ENCODE results near the gene ZNF232.
"Not testable (repeated sequence)": the region's sequence is repeated elsewhere in the genome, so short reads cannot be mapped to it uniquely, and the experiment has no call there.

ZNF232 gene

DNA sequence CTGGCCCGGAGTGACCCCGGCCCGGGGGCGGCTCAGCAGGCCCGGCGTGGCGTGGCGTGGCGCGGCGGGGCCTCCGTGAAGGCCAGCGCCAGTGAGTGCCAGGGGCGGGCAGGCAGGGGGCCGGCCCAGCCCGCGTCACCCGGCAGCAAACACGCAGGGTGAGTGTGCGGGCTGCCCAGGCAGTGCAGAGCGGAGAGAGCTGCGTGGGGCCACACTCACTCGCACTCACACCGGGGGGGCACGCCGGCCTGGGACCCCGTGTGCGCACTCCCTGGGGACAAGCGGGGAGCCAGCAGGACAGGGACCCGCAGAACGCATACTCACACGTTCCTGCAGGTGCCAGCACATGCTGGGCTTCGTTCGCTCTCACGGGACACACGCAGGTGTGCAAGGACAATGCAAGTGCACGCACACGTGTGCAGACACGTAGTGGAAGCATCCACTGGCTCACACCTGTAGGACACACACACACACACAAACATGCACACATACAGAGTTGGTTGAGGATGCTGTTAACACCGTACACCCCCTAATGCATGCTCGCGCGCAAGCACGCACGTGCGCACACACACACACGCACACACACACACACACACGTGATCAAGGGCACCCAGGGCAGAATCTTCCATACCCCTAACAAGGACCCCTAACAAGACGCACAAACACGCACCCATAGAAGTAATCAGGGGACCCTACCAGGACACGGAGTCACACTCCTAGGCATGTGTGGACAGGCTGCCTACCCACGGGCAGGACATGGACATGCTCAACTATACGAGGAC is 11.9 kb upstream of the ZNF232 start:
- Mint-ChIP-seq H3K36me3 (ENCODE audit: low read depth) (no peaks in the 10 kb centered on the region), H3K4me1 (ENCODE audit: low read depth) (no peaks in the 10 kb centered on the region), H3K27me3 (peaks cover 62% of the 10 kb centered on the region), H3K27ac (no peak overlapping the region), H3K4me3 (no peak overlapping the region), H3K9me3 (peaks cover 3% of the 10 kb centered on the region)
- intact Hi-C loops (cut with micrococcal nuclease), result no loop called here

DNA sequence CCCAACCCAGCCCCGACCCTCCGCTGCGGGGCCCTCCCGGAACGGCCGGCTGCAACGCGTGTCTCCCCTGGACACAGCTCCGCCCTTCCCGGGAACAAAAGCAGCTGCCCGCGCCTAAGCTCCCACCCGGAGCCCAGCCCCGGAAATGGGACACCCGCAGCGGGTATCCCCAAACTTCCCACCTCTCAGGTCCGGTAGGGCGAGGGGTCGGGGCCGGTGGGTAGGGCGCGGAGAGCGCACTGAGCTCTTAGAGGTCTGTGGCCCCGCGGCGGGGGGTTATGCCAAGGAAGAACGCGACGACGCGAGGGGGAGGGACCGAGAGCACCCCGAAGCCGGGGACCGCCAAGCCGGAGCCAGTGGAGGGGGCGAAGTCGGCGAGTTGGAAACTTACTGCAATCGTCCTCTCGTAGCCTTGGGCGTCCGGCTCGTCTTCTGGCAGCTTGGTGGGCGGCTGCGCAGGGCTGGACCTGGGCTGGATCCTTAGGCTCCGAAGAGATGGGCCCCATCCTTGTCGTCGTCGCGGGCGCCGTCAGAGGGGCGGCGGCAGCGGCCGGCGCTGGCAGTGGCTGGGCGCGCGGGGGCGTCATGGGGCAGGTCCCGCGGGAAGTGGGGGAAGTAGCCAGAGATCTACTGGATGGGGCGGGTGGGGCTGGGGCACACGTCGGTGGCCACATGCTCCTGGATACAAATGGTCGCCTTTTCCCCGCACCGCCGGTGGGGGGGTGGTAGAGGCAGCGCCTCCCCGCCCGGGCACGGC is 11.1 kb upstream of the ZNF232 start:
- no peaks in the 10 kb centered on the region for H3K4me1 Mint-ChIP-seq (ENCODE audit: low read depth)
- H3K9me3 Mint-ChIP-seq, result peaks cover 9% of the 10 kb centered on the region
- intact Hi-C loops (cut with micrococcal nuclease), result no loop called here
- H3K4me3 Mint-ChIP-seq, result peak overlapping the region; percentile 60
- H3K27me3 Mint-ChIP-seq, result peaks cover 70% of the 10 kb centered on the region
- no peaks in the 10 kb centered on the region for H3K36me3 Mint-ChIP-seq (ENCODE audit: low read depth)
- no peak overlapping the region for H3K27ac Mint-ChIP-seq

DNA sequence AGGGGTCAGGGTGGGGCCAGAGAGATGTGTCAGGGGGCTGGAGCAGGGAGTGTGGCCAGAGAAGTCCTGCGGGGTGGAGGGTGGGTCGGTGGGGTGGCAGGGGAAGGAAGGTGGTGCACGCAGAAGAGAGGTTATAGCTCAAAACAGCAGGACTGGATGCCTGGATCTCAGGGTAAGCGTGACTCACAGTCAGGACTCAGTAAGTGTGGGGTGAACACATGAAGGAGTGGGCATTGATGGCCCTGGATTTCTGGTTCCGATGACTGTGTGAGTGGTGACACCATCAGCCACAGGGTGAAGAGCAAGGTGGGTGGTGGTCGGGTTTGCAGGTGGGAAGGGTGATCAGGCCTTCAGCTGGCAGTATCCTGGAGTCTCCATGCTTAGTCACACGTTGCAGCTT is 10.4 kb upstream of the ZNF232 start:
- H3K4me3 Mint-ChIP-seq; H3K27ac Mint-ChIP-seq; H3K36me3 Mint-ChIP-seq (ENCODE audit: low read depth); H3K9me3 Mint-ChIP-seq; H3K4me1 Mint-ChIP-seq (ENCODE audit: low read depth); intact Hi-C loops (cut with micrococcal nuclease): not testable (repeated sequence)
- H3K27me3 Mint-ChIP-seq, result peaks cover 75% of the 10 kb centered on the region

DNA sequence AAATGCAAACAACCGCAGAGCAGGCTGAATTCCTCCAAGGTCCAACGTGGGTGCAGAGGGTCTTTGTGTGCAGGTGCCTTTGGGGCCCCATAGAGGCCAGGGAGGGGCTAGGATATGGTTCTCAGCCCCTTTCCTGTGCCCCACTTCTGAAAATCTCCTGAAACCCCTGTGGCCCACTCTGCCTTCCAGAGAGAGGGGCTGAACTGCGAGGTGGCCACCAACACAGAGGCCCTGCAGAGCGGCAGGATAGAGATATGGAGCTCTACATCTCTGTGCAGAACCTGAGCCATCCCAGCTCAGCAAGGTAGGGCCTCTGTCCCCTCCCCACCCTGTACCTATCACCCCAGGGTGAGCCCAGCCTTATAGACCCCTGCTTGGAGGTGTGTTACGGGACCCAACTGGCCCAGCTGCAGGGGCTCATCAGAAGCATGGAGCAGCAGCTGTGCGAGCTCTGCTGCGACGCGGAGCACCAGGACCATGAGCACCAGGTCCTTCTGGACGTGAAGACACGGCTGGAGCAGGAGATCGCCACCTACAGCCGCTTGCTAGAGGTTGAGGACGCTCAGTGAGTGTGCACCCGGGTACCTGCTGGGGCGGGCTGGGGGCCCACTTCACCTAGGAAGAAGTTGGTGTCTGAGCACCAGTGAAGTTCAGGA is 9.6 kb upstream of the ZNF232 start:
- intact Hi-C loops (cut with micrococcal nuclease), result no loop called here
- Mint-ChIP-seq H3K27me3 (peaks cover 78% of the 10 kb centered on the region), H3K36me3 (ENCODE audit: low read depth) (no peaks in the 10 kb centered on the region), H3K27ac (no peak overlapping the region), H3K9me3 (peaks cover 9% of the 10 kb centered on the region), H3K4me3 (no peak overlapping the region), H3K4me1 (ENCODE audit: low read depth) (peaks cover 5% of the 10 kb centered on the region)

DNA sequence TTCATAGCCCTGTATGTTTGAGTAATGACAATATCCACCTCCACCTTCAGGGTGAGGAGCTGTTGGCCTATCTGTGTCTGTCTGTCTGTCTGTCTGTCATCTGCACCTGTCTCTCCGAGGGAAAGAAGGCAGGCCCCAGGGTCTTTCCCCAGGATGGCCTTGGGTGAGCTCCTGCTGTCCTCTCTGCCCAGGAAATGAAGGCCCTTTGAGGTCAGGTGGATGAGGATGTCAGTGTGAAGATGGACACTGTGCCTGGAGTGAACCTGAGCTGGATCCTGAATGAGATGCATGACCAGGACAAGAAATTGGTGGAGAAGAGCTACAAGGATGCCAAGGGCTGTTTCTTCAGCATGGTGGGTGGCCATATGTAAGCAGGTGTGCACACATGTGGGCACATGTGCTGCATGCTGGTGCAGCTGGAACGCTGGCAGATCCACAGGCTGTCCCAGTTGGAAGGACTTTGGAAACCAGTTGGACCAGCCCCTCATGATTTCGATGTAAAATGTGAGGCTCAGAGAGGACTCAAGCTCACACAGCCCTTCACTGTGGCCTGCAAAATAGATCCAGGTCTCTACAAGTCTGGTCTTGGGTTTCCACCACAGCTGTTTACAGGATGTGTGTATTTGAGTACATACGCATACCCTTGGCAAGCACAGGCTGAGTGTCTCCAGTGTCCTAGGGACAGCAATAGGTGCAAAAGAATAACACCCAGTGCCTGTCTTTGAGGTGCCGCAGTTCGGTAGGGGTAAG is 8.9 kb upstream of the ZNF232 start:
- peaks cover 82% of the 10 kb centered on the region for H3K27me3 Mint-ChIP-seq
- H3K36me3 Mint-ChIP-seq (ENCODE audit: low read depth); H3K27ac Mint-ChIP-seq; H3K4me3 Mint-ChIP-seq; H3K4me1 Mint-ChIP-seq (ENCODE audit: low read depth); intact Hi-C loops (cut with micrococcal nuclease); H3K9me3 Mint-ChIP-seq: not testable (repeated sequence)

DNA sequence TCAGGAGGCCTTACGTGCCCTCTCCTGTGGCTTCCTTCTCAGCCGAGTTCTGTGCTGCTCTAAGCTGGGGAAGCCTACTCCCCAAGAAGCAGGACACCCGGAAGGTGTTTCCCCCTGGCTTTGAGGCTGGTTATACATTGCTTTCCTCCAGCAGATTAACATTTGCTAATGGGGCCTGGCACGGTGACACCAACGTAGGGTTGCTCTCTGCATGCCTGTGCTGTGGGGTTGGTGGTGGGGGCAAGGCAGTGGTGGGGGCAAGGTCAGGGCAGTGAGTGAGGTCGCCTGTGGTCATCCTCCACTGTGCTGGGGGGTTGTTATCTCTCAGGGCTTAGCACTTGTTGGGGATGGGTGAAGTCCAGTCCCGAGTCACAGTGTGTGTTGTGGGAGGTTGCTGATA is 8.4 kb upstream of the ZNF232 start:
- Mint-ChIP-seq H3K4me3 (no peak overlapping the region), H3K4me1 (ENCODE audit: low read depth) (peaks cover 10% of the 10 kb centered on the region), H3K27ac (no peak overlapping the region), H3K27me3 (peaks cover 88% of the 10 kb centered on the region), H3K36me3 (ENCODE audit: low read depth) (peaks cover under 1% of the 10 kb centered on the region), H3K9me3 (peaks cover 9% of the 10 kb centered on the region)
- intact Hi-C loops (cut with micrococcal nuclease), result no loop called here

DNA sequence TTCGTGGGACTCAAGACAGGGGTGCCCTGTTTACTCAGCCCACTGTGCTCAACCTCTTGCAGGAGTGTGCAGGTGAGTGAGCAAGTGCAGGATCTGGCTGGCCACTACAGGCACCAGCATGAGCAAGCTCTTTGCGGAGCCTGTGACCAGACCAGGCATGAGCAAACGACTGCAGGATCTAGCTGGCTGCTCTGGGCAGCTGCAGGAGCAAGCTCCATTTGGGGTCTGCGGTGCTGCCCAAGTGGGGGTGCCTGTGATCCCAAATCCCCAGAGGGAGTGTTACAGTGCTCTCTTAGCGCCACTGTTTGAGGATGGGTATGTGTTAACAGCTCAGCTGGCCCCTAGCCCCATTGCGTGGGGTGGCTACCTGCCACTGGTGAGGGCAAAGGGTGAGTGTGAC is 6.5 kb upstream of the ZNF232 start:
- no peak overlapping the region for H3K27ac Mint-ChIP-seq
- no peak overlapping the region for H3K4me3 Mint-ChIP-seq
- H3K4me1 Mint-ChIP-seq (ENCODE audit: low read depth), result peaks cover 13% of the 10 kb centered on the region
- H3K27me3 Mint-ChIP-seq, result peaks cover 81% of the 10 kb centered on the region
- peaks cover 9% of the 10 kb centered on the region for H3K9me3 Mint-ChIP-seq
- intact Hi-C loops (cut with micrococcal nuclease), result no loop called here
- peaks cover 13% of the 10 kb centered on the region for H3K36me3 Mint-ChIP-seq (ENCODE audit: low read depth)

DNA sequence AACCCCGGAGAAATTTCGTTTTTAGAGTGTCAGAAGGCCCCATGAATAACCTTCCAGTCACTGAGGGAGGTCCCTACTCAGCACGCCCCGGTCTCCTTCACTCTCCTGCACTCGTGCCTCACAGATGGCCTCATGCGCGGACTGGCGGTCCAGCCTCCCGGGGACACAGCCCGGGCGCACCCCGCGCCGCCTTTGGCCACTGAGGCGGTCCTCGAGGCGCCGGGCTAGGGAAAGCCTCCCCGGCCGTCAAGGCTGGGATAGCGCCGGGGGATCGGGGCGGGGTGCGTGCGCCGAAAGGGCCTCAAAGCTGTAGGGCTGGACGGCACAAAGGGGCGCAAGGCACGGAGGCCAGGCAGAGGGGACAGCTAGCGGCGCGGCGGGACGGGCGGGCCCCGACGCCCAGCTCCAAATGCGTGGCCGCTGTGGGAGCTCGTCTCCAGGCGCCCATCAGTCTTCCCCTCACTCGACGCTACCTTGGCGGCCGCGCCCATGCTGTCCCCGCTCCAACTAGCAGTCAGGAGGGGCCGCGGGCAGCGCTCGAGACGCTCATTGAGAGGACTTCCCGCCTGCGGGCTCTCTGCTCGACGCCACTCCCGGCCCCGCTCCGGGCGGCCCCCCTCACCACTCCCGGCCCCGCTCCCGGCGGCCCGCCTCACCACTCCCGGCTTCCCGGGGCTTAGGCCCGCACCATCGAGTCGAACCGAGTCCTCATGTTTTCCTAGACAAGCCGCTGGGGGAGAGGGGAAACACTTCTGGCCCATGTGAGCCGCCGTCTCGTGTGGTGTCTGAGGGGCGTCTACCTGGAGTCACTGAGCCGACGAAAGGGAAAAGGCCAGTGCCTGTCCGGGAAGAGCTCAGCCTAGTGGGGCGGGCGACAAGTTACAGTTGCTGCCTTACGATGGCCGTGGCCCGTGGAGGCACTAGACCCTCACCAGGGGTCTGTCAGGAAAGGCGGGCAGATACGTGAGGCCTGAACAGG is 4.3 kb upstream of the ZNF232 start, which contains the start of gene USP6:
USP6 (plus strand) TSS at position 360 of the 979 bp plus-strand sequence. CDS start 14,336 bp downstream, outside the sequence.
- peaks cover 61% of the 10 kb centered on the region for H3K27me3 Mint-ChIP-seq
- no peak within 1 kb of the TSS for H3K27ac Mint-ChIP-seq
- no peak within 1 kb of the TSS for H3K4me3 Mint-ChIP-seq
- H3K9me3 Mint-ChIP-seq, result peaks cover 9% of the 10 kb centered on the region
- H3K4me1 Mint-ChIP-seq (ENCODE audit: low read depth), result peaks cover 20% of the 10 kb centered on the region
- intact Hi-C loops (cut with micrococcal nuclease), result no loop called here
- peaks cover 15% of the 10 kb centered on the region for H3K36me3 Mint-ChIP-seq (ENCODE audit: low read depth)

DNA sequence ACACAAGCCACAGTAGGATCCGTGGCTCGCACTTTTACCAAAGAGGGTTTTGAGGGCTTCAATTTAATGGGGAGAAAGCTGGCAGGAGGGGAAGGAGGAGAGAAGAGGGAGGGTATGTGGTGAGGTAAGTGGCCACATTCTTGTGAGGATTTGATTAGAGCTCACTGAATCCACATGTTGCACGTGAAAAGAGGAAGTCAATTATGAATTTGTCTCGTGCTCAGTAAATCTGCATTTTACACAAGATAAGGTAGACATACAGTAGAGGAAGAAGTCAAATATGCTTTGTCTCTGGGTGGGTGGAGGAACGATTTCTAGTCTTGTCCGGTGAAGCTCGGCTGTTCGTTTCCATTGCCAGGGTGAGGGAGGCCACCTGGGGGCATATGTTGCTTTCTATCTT is 862 bp downstream of the ZNF232 start:
- H3K27me3 Mint-ChIP-seq, result peaks cover 17% of the 10 kb centered on the region

DNA sequence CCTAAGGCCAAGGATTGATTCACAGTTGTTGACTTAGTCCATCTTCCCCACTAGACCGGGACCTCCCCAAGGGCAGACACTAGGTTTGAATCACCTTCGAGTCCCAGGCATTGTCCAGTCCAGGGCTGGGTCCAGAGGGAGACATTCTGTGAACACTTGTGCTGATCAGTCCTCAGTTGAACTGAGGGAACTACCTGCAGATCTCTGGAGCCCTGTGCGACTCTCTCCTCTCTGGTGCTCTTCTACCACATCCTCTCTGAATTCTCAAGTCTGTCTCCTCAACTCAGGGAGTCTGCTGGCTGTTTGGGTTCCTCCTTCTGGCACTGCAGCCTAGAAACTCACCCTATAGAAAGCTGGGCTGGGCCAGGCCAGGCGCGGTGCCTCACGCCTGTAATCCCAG is 10.8 kb downstream of the ZNF232 start:
- Mint-ChIP-seq H3K36me3 (ENCODE audit: low read depth) (peaks cover 11% of the 10 kb centered on the region), H3K4me3 (no peak overlapping the region), H3K27me3 (peaks cover 56% of the 10 kb centered on the region), H3K27ac (no peak overlapping the region), H3K4me1 (ENCODE audit: low read depth) (peaks cover 18% of the 10 kb centered on the region), H3K9me3 (peaks cover 42% of the 10 kb centered on the region)
- intact Hi-C loops (cut with micrococcal nuclease), result no loop called here

More for the DNA sequence above, 862 bp downstream of the ZNF232 start:
- Mint-ChIP-seq H3K36me3 (ENCODE audit: low read depth) (peaks cover 62% of the 10 kb centered on the region), H3K4me3 (peak overlapping the region; percentile 90), H3K27ac (peak overlapping the region; percentile 94), H3K4me1 (ENCODE audit: low read depth) (peaks cover 36% of the 10 kb centered on the region), H3K9me3 (peaks cover 36% of the 10 kb centered on the region)
- intact Hi-C loops (cut with micrococcal nuclease), result loop anchor here (5.0 kb wide), 1 partner anchor 34 kb away; the partner anchor contains the start of gene ZFP3

DNA sequence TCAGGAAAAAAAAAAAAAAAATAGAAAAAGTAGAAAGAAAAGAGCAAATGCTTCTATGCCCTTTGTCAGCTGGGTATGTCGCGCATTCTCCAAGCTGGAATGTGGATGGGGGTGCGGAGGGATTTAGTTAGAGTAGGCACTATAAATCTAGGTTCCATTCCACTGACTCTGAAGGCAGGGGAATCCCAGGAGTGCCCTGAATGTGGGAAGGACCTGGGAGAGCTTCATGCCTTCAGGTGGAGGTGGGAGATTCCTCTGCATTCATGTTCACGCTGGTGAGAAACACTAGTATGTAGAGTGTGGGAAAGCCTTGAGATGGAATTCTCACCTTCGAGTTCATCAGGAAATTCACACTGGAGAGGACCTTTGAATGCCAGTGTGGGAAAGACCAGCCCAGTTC is 12.4 kb downstream of the ZNF232 start:
- H3K4me3 Mint-ChIP-seq, result no peak overlapping the region
- H3K27ac Mint-ChIP-seq, result no peak overlapping the region
- peaks cover 46% of the 10 kb centered on the region for H3K9me3 Mint-ChIP-seq
- peaks cover 14% of the 10 kb centered on the region for H3K36me3 Mint-ChIP-seq (ENCODE audit: low read depth)
- peaks cover 18% of the 10 kb centered on the region for H3K4me1 Mint-ChIP-seq (ENCODE audit: low read depth)
- intact Hi-C loops (cut with micrococcal nuclease), result no loop called here
- peaks cover 61% of the 10 kb centered on the region for H3K27me3 Mint-ChIP-seq

DNA sequence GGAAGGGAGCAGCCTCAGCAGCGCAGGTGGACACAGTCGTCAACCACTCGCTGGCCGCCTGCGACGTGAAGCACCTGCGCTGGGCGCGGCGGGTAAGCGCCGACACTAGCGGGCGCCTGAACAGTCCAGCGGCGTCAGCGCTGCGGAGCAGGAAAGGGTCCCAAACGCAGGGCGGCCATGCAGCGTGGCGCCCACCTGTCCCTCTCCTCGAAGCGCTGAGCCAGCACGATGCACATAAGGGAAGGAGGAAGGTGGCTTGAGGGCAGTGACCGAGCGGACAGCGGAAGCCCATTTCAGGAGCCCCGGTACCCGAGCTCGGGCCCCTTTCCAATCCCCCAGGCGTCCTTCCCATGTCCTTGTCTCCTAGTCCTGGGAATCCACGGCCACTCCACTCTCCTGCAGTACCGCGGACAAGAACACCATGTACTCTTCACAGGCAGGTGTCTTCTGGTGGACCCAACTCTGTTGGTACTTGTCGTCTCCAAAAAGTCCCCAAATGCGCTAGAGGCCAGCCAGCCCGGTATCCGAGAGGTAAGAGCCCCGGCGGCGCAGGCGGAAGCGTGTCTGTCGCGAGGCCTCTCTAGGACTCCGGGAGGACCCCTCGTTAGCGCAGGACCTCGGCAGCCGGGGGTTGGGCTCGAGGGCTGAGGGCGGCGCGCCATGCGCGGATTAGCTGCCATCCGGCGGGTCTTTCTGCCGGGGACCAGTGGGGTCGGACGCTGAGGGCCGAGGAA is 14.4 kb downstream of the ZNF232 start:
- H3K27ac Mint-ChIP-seq, result peak overlapping the region; percentile 73
- H3K27me3 Mint-ChIP-seq, result peaks cover 52% of the 10 kb centered on the region
- H3K9me3 Mint-ChIP-seq, result peaks cover 50% of the 10 kb centered on the region
- intact Hi-C loops (cut with micrococcal nuclease), result no loop called here
- H3K36me3 Mint-ChIP-seq (ENCODE audit: low read depth), result peaks cover 31% of the 10 kb centered on the region
- H3K4me1 Mint-ChIP-seq (ENCODE audit: low read depth), result peaks cover 13% of the 10 kb centered on the region
- H3K4me3 Mint-ChIP-seq, result peak overlapping the region; percentile 68

Data from dendritic cell treated with granulocyte-macrophage colony-stimulating factor and Interleukin-4, amounts not matched to agents 40 ng/mL and 50 ng/mL, for 4 days (primary cell).